NCI-H69 (cell line): Measurements from ENCODE around the gene UVRAG.

ENCODE experiments used
- DNase-seq: peaks from one replicate; lab custom pipeline; 2025; lab: John Stamatoyannopoulos, UW

The UVRAG gene

GRCh38 chr11:75814677-75815344, at the start of gene UVRAG:
UVRAG (plus strand) TSS chr11:75815210; CDS start chr11:75815408, 198 bp downstream.
- DNase-seq: peak; percentile 100

- DNase-seq: no peak
Measured at GRCh38 chr11:75766443-75767227, 48.4 kb upstream of the UVRAG start.

GRCh38 chr11:75767228-75767572, 47.8 kb upstream of the UVRAG start:
- DNase-seq: no peak

GRCh38 chr11:75767793-75768111, 47.3 kb upstream of the UVRAG start:
- DNase-seq: no peak

- peak; percentile 97 for DNase-seq
Measured at GRCh38 chr11:75768112-75768908, 46.7 kb upstream of the UVRAG start, which contains the start of gene DGAT2. DGAT2 (plus strand) TSS chr11:75768778; CDS start chr11:75768992, 214 bp downstream.

GRCh38 chr11:75768909-75769771, 45.9 kb upstream of the UVRAG start:
- peak; percentile 76 for DNase-seq

- peak; percentile 15 for DNase-seq
Measured at GRCh38 chr11:75770102-75770501, 44.9 kb upstream of the UVRAG start.

GRCh38 chr11:75771646-75772410, 43.2 kb upstream of the UVRAG start:
- DNase-seq: no peak

GRCh38 chr11:75773595-75774353, 41.2 kb upstream of the UVRAG start:
- no peak for DNase-seq

- DNase-seq: no peak
Measured at GRCh38 chr11:75775056-75775455, 40.0 kb upstream of the UVRAG start.

GRCh38 chr11:75776546-75776945, 38.5 kb upstream of the UVRAG start:
- DNase-seq: no peak

- no peak for DNase-seq
Measured at GRCh38 chr11:75777461-75778110, 37.4 kb upstream of the UVRAG start.

- no peak for DNase-seq
Measured at GRCh38 chr11:75778962-75779361, 36.0 kb upstream of the UVRAG start.

GRCh38 chr11:75779960-75780359, 35.0 kb upstream of the UVRAG start:
- no peak for DNase-seq

- no peak for DNase-seq
Measured at GRCh38 chr11:75780888-75781287, 34.1 kb upstream of the UVRAG start.

GRCh38 chr11:75781296-75781695, 33.7 kb upstream of the UVRAG start:
- DNase-seq: no peak

GRCh38 chr11:75781831-75782230, 33.2 kb upstream of the UVRAG start:
- DNase-seq: no peak

- no peak for DNase-seq
Measured at GRCh38 chr11:75782540-75783263, 32.3 kb upstream of the UVRAG start.
